CD4-positive, alpha-beta T cell treated with Interleukin-4 for 4 hours (primary cell): Measurements from ENCODE around the gene MICOS13.

ENCODE experiments used
- DNase-seq: peaks from one replicate; pipeline ENCODE4 v3.0.0-alpha.2; 2020

MICOS13 gene

DNA sequence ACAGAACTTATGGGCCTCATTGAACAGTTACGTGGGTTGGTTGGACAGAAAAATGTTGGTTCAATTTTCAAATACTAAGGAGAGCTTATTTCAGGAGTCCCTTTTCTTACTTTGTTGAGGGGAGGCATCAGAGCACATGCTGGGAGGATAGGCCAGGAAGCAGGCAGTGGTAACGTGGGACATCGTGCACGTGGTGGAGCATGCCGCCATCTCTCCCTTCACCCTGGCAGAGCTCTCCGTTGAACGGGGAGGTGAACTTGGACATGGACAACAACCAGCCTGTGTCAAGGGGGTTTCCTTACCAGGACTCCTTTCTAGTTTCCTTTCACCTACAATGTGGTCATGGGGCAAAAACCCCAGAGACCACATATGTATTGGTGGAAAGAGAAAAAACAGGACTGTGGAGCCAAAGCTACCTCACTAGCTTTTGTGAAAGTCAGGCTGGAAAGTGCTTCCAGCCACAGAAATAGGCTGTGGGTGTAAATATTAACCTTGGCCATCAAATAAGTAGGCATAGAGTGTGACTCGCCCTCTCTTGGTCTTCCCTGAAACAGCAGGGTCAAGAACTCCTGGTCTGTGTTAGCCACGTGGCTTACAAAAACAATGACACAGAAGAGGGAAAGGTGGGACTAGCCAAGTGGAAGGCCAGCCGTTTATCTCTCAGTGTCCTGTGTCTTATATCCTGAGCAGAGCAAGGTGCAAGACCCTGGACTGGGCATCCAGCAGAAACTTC lies 14.4 kb downstream of the MICOS13 start:
- no peak for DNase-seq

DNA sequence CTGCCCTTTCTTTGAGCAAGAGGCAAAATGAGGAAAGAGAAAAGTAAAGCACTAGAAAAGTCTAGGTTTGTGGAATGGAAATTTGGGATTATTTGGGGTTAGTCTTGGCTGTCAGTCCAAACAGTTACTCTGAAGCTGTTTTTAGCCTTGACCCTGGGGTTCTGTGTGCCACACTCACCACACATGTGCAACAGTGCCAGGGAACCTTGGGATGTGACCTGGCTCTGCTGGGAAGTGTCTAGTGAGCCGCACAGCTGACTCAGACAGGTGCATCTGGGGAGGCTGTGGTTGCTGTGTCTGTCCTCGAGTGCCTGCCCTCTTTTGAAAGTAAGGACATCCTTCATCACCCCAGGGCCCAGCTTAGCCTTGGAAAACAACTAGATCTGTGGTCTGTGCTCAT lies 15.8 kb downstream of the MICOS13 start:
- DNase-seq: no peak

DNA sequence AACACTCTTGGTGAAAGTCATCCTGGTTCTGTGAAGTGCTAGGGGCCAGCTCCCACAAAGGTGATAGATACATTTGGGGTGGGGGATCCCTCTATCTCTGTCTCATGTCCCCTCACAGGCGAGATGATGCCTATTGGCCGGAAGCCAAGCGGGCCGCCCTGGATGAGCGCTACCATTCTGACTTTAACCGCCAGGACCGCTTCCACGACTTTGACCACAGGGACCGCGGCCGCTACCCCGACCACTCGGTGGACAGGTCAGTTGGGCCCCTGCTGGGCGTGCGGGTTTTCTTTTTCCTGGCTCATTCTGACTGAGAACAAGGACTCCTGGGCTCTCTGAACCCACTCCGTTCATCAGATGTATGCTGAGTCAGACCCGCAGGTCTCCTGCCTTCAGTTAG lies 16.4 kb downstream of the MICOS13 start:
- DNase-seq: no peak

DNA sequence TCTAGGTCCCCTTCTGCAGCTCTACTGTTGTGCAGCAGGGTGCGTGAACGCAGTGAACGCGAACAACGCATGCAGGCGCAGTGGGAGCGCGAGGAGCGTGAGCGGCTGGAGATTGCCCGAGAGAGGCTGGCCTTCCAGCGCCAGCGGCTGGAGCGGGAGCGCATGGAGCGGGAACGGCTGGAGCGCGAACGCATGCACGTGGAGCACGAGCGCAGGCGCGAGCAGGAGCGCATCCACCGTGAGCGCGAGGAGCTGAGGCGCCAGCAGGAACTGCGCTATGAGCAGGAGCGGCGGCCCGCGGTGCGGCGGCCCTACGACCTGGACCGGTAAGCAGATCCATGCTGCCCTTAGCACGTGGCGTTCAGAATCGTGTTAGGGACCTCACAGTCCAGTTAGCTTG lies 18.8 kb downstream of the MICOS13 start:
- no peak for DNase-seq

DNA sequence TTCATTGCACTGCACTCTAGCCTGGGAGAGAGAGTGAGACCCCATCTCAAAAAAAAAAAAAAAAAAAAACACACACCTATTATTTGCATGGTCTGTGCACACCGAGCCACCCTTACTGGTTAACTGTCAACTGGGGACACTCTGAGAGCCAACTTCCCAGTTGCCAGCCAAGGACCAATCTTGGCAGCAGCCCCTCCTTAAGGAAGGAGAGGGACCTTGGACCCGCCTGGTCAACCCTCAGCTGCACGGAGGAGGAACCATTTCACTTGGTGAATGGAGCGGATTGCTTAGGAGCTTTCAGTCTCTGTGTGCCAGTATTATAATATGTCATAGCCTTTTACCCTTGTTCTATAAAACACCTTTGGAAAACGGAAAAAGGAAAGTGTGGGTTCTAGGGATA lies 24.9 kb downstream of the MICOS13 start:
- DNase-seq: no peak

DNA sequence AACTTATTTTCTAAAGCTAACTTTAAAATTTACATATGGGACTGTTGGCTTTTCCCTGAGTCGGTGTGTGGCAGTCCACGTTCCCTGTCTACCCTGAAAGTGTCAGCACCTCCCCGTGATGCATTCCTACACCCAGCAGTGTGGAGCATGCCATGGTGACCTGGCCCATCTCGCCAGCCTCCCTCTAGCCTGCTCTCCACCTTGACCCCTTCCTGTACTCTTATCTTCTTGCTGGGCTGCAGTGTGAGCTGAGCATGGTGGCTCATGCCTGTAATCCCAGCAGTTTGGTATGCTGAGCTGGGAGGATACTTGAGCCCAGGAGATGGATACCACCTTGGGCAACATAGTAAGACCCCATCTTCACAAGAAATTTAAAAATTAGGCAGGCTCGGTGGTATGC lies 25.4 kb downstream of the MICOS13 start:
- DNase-seq: no peak

DNA sequence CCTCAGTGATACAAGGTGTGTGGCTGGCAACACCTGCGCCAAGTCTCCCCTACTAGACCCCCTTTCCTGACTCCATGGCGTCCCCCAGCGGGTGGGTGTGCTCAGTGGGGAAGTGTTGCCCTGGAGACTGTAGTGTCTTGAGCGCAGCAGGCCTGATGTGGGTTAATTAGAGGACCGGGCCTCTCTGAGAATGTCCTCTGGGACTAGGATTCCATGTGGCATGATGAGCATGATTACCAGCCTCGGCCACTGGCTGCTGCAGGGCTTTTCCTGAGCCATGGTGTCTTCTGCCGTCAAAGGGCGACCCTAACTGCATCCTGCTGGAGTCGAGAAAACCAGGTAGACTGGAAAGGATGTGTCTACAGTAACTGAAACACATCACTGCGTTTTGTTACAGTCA lies 28.1 kb downstream of the MICOS13 start:
- no peak for DNase-seq

DNA sequence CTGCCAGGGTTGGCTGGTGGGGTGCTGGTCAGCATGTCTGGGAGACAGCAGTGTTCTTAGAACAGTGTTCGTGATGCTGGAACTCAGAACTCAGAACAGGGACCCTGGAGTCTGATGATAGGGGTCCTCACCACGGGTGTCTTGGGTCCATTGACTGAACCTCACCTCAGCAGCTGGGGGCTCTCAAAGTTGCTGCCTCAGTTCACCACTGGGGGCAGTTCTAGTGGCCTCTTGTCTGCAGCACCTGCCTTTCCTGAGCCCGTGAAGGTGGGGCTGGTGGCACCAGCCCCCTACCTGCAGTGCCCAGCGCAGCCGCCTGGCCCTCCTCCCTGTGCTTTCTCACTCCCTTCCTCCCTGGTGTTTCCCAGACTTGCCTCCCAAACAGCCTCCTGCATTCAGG lies 29.0 kb downstream of the MICOS13 start:
- no peak for DNase-seq

DNA sequence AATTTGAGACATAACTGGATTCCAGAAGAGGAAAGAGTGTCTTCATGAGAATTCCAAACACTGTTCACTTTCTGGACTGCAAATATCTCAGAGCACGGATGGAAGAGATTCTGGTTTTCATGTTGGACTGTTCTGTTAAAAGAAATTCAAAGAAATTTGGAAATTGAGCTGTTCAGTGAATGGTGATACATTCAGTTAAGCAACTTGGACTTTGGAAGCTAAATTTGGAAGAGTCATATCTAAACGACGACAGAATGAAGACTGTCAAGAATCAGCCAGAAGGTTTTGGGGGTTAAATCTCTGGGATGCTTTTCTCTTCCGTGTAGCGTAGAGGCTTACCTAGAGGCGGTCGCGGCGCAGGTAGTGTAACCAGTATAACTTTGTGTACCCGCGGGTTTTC lies 31.9 kb downstream of the MICOS13 start:
- DNase-seq: no peak

DNA sequence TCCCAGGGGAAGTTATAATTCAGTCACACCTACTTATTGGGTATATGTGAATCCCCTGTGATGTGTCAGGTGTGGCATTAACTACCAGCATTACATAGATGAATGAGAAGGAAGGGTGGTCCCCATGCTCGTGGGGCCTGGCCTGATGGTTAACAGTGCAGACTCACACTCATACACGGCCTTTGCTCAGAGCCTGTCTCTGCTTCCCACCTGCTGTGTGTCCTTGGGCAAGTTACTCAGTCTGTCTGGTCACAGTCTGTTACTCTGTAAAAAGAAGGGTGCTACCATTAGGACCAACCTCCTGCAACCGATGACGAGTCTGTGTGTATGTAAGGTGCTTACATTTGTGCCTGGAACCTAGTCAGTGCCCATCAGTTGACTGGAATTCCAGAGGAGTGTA lies 33.6 kb downstream of the MICOS13 start:
- no peak for DNase-seq

DNA sequence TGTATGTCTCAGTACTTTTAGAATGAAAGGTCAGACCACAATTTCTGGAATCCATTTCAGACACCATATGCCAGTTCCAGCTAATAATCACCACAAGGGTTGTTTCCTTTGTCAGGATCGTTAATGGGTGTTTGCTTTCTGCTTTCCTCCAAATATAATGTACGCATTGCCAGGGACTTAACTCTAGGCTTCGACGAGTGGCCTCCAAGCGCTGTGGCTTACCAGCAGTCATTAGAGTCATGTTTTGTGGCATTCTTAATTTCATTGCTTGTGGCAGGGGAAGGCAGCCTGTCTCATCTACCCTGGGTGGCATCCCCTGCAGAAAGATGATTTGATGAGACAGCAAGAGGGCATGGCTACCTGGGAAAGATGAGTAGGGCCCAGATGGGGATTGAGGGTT lies 34.9 kb downstream of the MICOS13 start:
- DNase-seq: no peak

DNA sequence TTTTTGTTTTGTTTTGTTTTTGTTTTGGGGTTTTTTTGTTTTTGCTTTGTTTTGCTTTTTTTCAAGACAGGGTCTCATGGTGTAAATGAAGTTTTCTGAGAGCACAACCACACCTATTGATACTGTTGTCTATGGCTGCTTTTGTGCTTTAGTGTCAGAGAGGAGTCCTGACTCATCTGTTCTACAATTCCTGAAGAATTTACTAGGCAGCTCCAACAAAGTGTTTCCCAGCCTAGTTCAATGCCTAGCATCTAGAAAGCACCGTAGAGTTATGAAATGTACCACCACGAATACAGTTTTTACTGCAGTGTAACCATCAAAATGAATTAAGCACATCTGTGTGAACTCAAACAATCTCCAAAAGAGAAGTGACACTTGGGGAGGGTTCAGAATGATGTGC lies 36.3 kb downstream of the MICOS13 start:
- DNase-seq: no peak

DNA sequence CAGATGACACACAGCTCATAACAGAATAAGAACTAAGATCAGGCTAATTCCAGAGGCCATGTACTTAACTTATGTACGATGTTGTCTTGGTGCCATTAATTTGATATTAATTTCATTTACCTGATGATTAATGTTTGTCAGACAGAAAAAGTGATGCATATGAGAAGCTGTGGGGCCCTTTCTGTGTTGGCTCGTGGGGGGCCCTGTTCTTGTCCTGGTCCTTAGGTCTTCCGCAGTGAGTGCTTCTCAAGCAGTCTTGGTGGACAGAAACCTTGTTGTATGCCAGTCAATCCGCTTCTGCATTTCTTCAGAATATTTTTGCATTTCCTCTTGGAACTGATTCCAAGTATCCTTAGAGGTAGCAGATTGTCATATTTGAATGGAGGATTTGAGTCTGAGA lies 37.3 kb downstream of the MICOS13 start:
- no peak for DNase-seq

DNA sequence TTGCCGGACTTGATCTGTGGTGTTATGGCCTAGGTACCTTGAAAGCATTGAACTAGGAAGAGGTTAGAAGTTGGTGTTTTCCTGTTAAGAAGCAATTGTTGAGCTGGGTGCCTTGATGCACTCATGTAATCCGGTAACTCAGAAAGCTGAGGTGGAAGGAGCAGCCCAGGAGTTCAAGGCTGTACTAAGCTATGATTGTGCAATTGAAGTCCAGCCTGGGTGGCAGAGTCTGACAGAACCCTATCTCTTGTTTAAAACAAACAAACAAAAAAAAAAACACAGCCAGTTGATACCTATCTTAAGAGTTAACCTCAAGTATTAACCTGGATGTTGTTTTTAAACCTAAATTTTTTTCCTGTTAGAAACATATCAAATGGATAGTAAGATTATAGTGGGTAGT lies 38.1 kb downstream of the MICOS13 start:
- no peak for DNase-seq

DNA sequence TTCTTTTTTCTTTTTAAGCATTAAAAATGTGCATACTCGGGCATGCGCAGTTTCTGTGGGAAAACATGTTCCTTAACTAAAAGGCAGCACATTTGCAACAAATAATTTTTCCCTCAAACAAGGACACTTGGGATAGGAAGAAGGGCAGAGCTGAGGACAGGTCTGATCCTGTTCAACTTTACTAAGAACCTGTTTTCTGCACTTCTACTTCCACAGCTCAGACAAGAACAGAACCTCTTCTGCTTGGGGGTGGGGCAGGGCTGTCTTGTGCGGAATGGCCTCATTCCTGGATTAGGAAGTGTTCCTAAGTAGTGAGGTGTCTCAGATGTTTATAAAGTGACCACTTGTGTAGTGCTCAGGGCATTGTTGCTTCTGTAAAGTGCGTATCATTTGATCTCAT lies 39.1 kb downstream of the MICOS13 start:
- no peak for DNase-seq

DNA sequence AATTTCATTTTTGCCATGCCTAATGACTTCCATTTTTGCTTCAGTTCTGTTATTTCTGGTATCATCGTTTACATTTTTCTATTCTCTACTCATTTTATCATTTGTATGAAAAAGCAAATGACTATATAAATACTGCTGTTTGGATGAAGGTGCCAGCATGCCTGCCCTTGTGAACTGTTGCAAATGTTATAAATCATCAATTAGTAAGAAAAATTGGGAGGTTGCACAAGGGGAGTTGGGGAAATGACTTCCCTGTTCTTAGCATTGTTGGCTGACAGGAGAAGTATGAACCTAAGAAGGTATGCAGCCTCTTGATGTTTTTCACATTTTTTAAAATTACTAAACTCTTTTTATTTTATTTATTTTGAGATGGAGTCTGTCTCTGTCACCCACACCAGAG lies 42.3 kb downstream of the MICOS13 start:
- DNase-seq: no peak

DNA sequence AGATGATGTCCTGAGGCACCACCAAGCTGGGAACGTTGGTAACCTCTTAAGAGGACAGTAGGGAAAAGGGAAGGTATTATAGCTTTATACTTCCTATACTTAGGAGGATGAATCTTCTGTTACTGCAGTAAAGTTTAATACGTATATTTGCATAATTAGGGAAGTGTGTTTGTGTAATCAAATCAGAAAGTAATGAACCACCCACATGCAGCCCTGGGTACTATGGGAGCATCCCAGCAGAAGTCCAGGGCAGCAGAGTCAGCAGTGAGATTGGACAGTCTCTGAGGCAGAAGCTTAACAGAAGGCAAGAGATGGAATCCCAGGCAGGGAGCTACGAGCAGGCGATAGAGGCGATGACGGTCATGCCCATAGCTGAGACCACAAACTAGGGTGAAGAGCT lies 44.9 kb downstream of the MICOS13 start:
- no peak for DNase-seq

DNA sequence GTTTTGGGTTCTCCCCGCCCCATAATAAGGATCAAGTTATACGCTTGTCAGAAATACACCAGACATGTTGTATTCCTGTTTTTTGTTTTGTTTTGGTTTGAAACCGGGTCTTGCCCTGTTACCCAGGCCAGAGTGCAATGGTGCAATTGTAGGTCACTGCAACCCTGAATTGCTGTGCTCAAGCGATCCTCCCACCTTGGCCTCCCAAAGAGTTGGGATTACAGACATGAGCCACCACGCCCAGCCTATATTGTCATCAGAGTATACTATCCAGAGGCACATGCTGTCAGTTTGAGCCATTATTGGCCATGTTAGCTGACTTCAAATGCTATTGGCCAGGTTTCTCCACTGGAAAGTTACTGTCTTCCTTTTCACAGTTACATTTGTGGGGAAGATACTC lies 47.7 kb downstream of the MICOS13 start:
- no peak for DNase-seq

DNA sequence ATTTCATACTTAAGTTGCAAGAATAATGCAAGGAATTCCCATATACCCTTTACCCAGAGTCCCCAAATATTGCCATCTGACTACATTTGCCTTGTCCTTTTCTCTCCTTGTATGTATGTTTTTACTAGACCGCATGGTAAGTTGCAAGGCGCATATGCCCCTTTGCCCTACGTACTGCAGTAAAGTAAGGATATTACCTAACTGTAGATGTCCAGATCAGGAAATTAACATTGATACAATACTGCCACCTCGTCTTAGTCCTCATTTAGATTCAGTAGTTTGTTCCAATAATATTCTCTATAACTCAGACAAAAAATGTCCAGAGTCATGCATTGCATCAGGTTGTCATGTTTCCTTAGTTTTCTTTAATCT lies 48.1 kb downstream of the MICOS13 start:
- no peak for DNase-seq

DNA sequence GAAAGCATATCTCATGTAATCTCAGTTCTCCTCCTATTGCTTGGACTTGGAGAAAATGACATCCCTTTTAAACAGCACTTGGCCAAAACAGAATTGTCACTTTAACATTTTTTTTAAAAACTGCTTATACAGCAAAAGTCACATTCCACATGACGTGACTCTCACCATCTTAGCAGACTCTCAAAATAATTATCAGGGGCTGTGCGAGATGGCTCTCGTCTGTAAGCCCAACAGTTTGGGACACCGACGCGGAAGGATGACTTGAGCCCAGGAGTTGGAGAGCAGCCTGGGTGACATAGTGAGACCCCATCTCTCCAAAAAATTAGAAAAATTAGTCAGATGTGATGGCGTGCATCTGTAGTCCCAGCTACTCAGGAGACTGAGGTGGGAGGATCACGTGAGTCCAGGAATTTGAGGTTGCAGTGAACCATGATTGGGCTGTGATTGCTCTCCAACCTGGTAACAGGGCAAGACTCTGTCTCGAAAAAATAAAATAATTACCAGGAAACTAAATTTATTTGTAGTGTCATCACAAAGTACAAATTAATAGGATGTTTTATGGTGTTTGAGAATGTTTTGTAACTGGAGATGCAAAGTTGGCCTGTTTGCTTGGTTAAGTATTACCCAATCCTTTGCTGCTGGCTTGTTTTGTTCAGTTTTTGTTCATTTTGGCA lies 48.6 kb downstream of the MICOS13 start:
- no peak for DNase-seq

DNA sequence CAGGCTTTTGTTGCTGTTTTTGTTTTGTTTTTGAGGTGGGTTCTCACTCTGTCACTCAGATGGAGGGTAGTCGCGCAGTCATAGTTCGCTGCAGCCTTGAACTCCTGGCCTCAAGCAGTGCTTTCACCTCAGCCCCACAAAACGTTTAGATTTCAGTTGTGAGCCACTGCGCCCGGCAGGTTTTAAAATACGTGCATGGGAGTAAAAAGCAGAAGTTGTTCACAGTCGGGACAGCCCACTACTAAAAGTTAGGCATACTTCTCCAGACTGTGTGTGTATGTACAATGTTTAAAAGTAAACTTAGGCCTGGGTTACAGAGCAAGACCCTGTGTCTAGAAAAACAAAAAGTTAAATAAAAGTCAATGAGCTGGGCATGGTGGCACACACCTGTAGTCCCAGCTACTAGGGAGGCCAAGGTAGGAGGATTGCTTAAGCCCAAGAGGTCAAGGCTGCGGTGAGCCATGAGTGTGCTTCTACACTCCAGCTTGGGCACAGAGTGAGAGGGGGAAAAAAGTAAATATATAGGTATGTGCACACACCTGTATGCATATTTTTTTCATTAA lies 51.3 kb downstream of the MICOS13 start:
- DNase-seq: no peak

DNA sequence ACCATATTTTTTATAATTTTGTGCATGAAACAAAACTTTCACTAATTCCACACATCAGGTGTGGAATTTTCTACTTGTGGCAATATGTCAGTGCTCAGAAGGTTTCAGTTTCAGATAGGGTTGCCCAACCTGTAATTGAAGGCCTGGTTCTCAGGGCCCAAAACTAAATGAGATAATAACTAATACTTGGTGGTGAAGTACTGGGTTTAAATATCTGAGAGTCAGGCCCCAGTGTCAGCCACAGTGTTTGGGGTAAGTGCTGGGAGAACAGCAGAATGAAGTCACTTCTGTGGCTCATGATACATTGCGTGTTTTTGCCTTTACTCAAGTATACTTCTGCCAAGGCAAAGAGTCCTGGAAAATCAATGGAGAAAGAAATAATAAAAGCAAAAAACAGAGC lies 51.9 kb downstream of the MICOS13 start:
- DNase-seq: no peak
